Breast epithelium (tissue), 4 donors: ENCODE results near the gene OR52A1. TPM values are rescaled to one million over a fixed set of nuclear protein-coding genes. Genes with fewer than 3 reads are reported as not detected.

ENCODE experiments used
- DNase-seq, 2 donors: peaks; one replicate each; pipeline ENCODE4 v3.0.0-alpha.2; 2019; ENCODE audit warnings: low spot score in 2 of 2
- H3K27ac ChIP-seq, 2 donors: fragments of 200-600 bp; sonication (generic) in 1 of 2; one replicate each; pipeline ENCODE4 v1.5.1; 2016 to 2019; ENCODE audit warnings: mild to moderate bottlenecking in 1 of 2
- H3K27me3 ChIP-seq, 2 donors: fragments of 200-600 bp; sonication (generic) in 1 of 2; one replicate each; pipeline versions ENCODE4 v1.5.1 to v1.6.0; 2017 to 2019; ENCODE audit warnings: control low read depth in 1 of 2, mild to moderate bottlenecking in 1 of 2
- H3K36me3 ChIP-seq: fragments of 200-600 bp; one replicate; pipeline ENCODE4 v1.5.1; 2019
- H3K4me1 ChIP-seq, 2 donors: fragments of 200-600 bp; sonication (generic); one replicate each; pipeline ENCODE4 v1.5.1; 2016 to 2019; ENCODE audit warnings: control low read depth in 1 of 2
- H3K4me3 ChIP-seq, 3 donors: fragments of 200-600 bp; sonication (generic); 1 replicate in 2 of 3; 2 replicates in 1 of 3; pipeline ENCODE4 v1.5.1; 2016 to 2019; ENCODE audit warnings: mild to moderate bottlenecking in 3 of 3, moderate library complexity in 2 of 3
- H3K9me3 ChIP-seq, 2 donors: fragments of 200-600 bp; sonication (generic) in 1 of 2; one replicate each; pipeline ENCODE4 v1.5.1; 2016 to 2019; ENCODE audit warnings: control low read depth in 1 of 2
- CTCF ChIP-seq, 3 donors: fragments of 450-650 bp; IDR thresholded peaks; one replicate each; pipeline ENCODE4 v1.5.1; 2016 to 2017; ENCODE audit warnings: antibody characterized with exemption in 3 of 3, mild to moderate bottlenecking in 3 of 3, moderate library complexity in 3 of 3
- POLR2A ChIP-seq: fragments of 450-650 bp; IDR thresholded peaks from one replicate; pipeline ENCODE4 v1.6.1; 2016; ENCODE audit warnings: antibody characterized with exemption, mild to moderate bottlenecking, moderate library complexity
- POLR2AphosphoS5 ChIP-seq, 3 donors: sonication (generic); formaldehyde crosslinking; IDR thresholded peaks; one replicate each; pipeline ENCODE4 v1.6.1; 2017; ENCODE audit warnings: antibody characterized with exemption in 3 of 3
- intact Hi-C: fragments of 100-400 bp; cut with DNase I; formaldehyde crosslinking; loops from one replicate; pipeline ENCODE4 v1.15.1; 2023; ENCODE audit warnings: low total_unique reads
- total RNA-seq, 3 donors: library from RNA; depleted of rRNA; stranded (reverse); fragments of >200 nt; gene quantifications; one replicate each; pipeline ENCODE4 v1.1.0, GENCODE V29; 2016

Gene OR52A1
- not detected for total RNA-seq

- Histone ChIP-seq H3K36me3 (no peaks in the 10 kb centered on the region), H3K4me3 (no peak within 1 kb of the TSS), H3K27ac (no peak within 1 kb of the TSS), H3K4me1 (no peaks in the 10 kb centered on the region), H3K9me3 (no peaks in the 10 kb centered on the region), H3K27me3 (no peaks in the 10 kb centered on the region)
- DNase-seq: no peak
- intact Hi-C loops: no loop called here
- TF ChIP-seq POLR2AphosphoS5 (IDR thresholded peaks at IDR 0.05): no peak
- no peak for TF ChIP-seq POLR2A
- no peak for TF ChIP-seq CTCF (IDR thresholded peaks at IDR 0.05)
Observed at GRCh38 chr11:5154657-5155056, at the start of gene OR52A1. Gene OR52A1, minus strand, starts transcription at chr11:5154757. Its CDS starts 2,388 bp downstream, at chr11:5152369.

DNA sequence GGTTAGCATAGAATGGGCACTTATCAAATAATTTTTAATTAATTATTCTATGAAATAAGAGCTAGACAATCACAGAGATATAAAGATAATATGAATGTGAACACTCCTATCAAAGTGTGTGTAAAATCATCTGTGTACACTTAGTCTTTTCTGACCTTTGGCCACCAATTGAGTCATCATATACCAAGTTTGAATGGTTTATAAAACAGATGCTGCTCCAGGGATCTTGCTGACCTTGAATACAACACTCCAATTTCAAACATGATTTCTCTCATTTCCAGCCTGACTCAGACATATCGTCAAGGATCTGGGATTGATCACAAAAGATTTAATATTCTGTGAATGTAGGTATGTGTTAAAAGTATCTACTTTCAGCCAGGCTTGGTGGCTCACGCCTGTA is 48.8 kb upstream of the OR52A1 start:
- intact Hi-C loops: no loop called here
- H3K36me3 ChIP-seq: no peaks in the 10 kb centered on the region
- TF ChIP-seq POLR2A: no peak
- no peak for TF ChIP-seq POLR2AphosphoS5 (IDR thresholded peaks at IDR 0.05)
- no peak for TF ChIP-seq CTCF (IDR thresholded peaks at IDR 0.05)
- no peaks in the 10 kb centered on the region for H3K9me3 ChIP-seq
- H3K4me3 ChIP-seq: no peak overlapping the region
- no peaks in the 10 kb centered on the region for H3K4me1 ChIP-seq
- no peak for DNase-seq
- H3K27me3 ChIP-seq: no peaks in the 10 kb centered on the region
- H3K27ac ChIP-seq: no peak overlapping the region

DNA sequence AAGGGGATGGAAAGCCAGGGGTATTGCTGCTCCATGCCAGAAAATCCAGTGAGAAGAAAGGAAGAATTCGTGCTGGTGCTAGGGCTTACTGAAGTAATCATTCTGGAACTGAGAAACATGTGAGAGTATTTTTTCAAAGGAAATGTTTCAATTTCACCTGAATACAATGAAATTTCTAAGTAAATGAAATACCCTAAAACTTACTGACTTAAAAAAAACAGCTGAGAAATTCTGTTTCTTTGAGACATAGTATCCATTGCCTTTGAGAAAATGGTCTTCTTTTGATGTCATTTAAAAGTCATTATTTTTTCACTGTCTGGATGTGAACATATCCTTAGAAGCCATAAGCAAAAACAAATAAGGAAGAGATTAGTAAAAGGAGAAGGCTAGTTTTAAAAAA is 46.0 kb upstream of the OR52A1 start, which contains the start of gene OR51V1:
TSS of gene OR51V1 (minus strand) at position 101 of the 400 bp plus-strand sequence. CDS start at position 101, 0 bp downstream.
- H3K4me3 ChIP-seq: no peak within 1 kb of the TSS
- intact Hi-C loops: no loop called here
- no peaks in the 10 kb centered on the region for H3K4me1 ChIP-seq
- TF ChIP-seq POLR2A: no peak
- no peak for TF ChIP-seq POLR2AphosphoS5 (IDR thresholded peaks at IDR 0.05)
- no peak for TF ChIP-seq CTCF (IDR thresholded peaks at IDR 0.05)
- no peaks in the 10 kb centered on the region for H3K27me3 ChIP-seq
- no peaks in the 10 kb centered on the region for H3K36me3 ChIP-seq
- H3K27ac ChIP-seq: no peak within 1 kb of the TSS
- no peak for DNase-seq
- no peaks in the 10 kb centered on the region for H3K9me3 ChIP-seq

GRCh38 chr11:5198285-5198684 is 43.7 kb upstream of the OR52A1 start:
- no peak for DNase-seq
- Histone ChIP-seq H3K4me1 (no peaks in the 10 kb centered on the region), H3K4me3 (no peak overlapping the region), H3K27ac (no peak overlapping the region), H3K36me3 (no peaks in the 10 kb centered on the region), H3K9me3 (no peaks in the 10 kb centered on the region), H3K27me3 (no peaks in the 10 kb centered on the region)
- TF ChIP-seq POLR2AphosphoS5 (IDR thresholded peaks at IDR 0.05) (no peak), CTCF (IDR thresholded peaks at IDR 0.05) (no peak), POLR2A (no peak)
- intact Hi-C loops: no loop called here

DNA sequence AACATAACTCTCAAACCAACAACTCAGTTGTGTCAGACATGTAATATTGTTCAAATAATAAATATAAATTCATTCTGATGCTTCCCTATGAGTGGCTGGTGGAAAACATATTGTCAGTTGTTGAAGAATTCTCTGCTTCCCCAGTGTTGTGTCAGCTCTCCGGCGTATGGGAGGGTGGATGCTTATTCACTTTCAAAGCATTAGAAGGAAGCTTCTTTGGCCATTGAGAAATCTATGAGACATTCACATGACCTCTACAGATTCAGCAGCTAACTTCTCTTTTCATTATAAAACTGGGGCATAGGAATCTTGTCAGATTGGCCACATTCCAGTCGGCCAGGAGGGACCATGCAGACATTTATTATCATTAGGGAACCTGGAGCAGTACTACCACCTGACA is 43.0 kb upstream of the OR52A1 start:
- Histone ChIP-seq H3K4me3 (no peak overlapping the region), H3K36me3 (no peaks in the 10 kb centered on the region), H3K27me3 (no peaks in the 10 kb centered on the region), H3K4me1 (no peaks in the 10 kb centered on the region), H3K27ac (no peak overlapping the region), H3K9me3 (no peaks in the 10 kb centered on the region)
- no peak for DNase-seq
- TF ChIP-seq POLR2A: no peak
- TF ChIP-seq POLR2AphosphoS5 (IDR thresholded peaks at IDR 0.05): no peak
- TF ChIP-seq CTCF (IDR thresholded peaks at IDR 0.05): no peak
- intact Hi-C loops: no loop called here
